Urinary bladder (tissue), 4 donors: ENCODE data around the gene CWC15. TPM values are rescaled to one million over a fixed set of nuclear protein-coding genes. Genes with fewer than 3 reads are reported as not detected.
"Not testable (repeated sequence)": the region's sequence is repeated elsewhere in the genome, so short reads cannot be mapped to it uniquely, and the experiment has no call there.

Source experiments
- DNase-seq: peaks from one replicate; pipeline ENCODE4 v3.0.0-alpha.2; 2015; ENCODE audit errors: extremely low spot score
- H3K27ac ChIP-seq: one replicate; pipeline ENCODE4 v1.5.1; 2013; ENCODE audit warnings: low read depth, mild to moderate bottlenecking, moderate library complexity
- H3K36me3 ChIP-seq: one replicate; pipeline ENCODE4 v1.6.1; 2013; ENCODE audit warnings: mild to moderate bottlenecking, moderate library complexity; ENCODE audit not compliant: insufficient read depth
- H3K4me1 ChIP-seq: one replicate; pipeline ENCODE4 v1.6.1; 2013; ENCODE audit warnings: mild to moderate bottlenecking, moderate library complexity; ENCODE audit not compliant: insufficient read depth
- H3K4me3 ChIP-seq: one replicate; pipeline ENCODE4 v1.5.1; 2013; ENCODE audit warnings: low read depth, low read length
- WGBS: extraction: QIAGEN DNeasy Blood & Tissue Kit; methylation state at CpG from one replicate; pipeline ENCODE4 v1.1.7; 2013; 5-methylcytosine and 5-hydroxymethylcytosine counted together
- polyA plus RNA-seq: library from polyadenylated mRNA; stranded (reverse); fragments of 200-250 nt; gene quantifications from one replicate; pipeline ENCODE4 v1.2.3, GENCODE V29; 2013
- total RNA-seq: library from RNA; depleted of rRNA; stranded (reverse); fragments of >200 nt; gene quantifications from one replicate; pipeline ENCODE4 v1.2.3, GENCODE V29; 2014
- donor health status: healthy with polysubstance abuse.
- donor health status: healthy.

Gene CWC15
- total and polyA plus RNA-seq, 2 donors, result 42.8 to 55.6 TPM

GRCh38 chr11:94920311-94920710, 53.0 kb downstream of the CWC15 start:
- no peaks in the 10 kb centered on the region for H3K4me1 ChIP-seq
- DNase-seq, result no peak
- no peak overlapping the region for H3K4me3 ChIP-seq
- no peak overlapping the region for H3K27ac ChIP-seq
- H3K36me3 ChIP-seq, result no peaks in the 10 kb centered on the region

GRCh38 chr11:94913718-94914394, 59.5 kb downstream of the CWC15 start:
- H3K4me1 ChIP-seq, H3K36me3 ChIP-seq, H3K27ac ChIP-seq, DNase-seq, H3K4me3 ChIP-seq: not testable (repeated sequence)
- 97% methylated on average over 2 of the region's 2 CpGs for WGBS

GRCh38 chr11:94912806-94913205, 60.5 kb downstream of the CWC15 start:
- DNase-seq, result no peak
- Histone ChIP-seq H3K36me3 (no peaks in the 10 kb centered on the region), H3K4me1 (no peaks in the 10 kb centered on the region), H3K4me3 (no peak overlapping the region), H3K27ac (no peak overlapping the region)
- 96% methylated on average over 9 of the region's 9 CpGs for WGBS

Other genes starting within 250 kb of the CWC15 start
- gene AMOTL1, start 205.2 kb downstream of the CWC15 start, total RNA-seq, result 79.3 TPM
- gene AMOTL1, start 205.2 kb downstream of the CWC15 start, polyA plus RNA-seq, result 48.2 TPM
- gene KDM4D, start 153 bp upstream of the CWC15 start, total RNA-seq, result 1.2 TPM
- 0.92 TPM for gene KDM4D, start 153 bp upstream of the CWC15 start, polyA plus RNA-seq
- not detected for gene KDM4E, start 51.7 kb upstream of the CWC15 start, total RNA-seq
- gene KDM4E, start 51.7 kb upstream of the CWC15 start, polyA plus RNA-seq, result not detected
- not detected for gene KDM4F, start 75.9 kb upstream of the CWC15 start, total RNA-seq
- not detected for gene KDM4F, start 75.9 kb upstream of the CWC15 start, polyA plus RNA-seq
- 30.2 TPM for gene SRSF8, start 93.4 kb upstream of the CWC15 start, total RNA-seq
- 36.6 TPM for gene SRSF8, start 93.4 kb upstream of the CWC15 start, polyA plus RNA-seq
- 34.3 TPM for gene ENDOD1, start 116.3 kb upstream of the CWC15 start, total RNA-seq
- 23.9 TPM for gene ENDOD1, start 116.3 kb upstream of the CWC15 start, polyA plus RNA-seq